Osteoblast (primary cell): ENCODE measurements around the gene MYO3B. TPM values are rescaled to one million over a fixed set of nuclear protein-coding genes. Genes with fewer than 3 reads are reported as not detected.
"Not testable (repeated sequence)": the region's sequence is repeated elsewhere in the genome, so short reads cannot be mapped to it uniquely, and the experiment has no call there.

Experiments
- DNase-seq: peaks from one replicate; pipeline ENCODE4 v3.0.0; 2011; ENCODE audit warnings: low spot score, mixed read lengths; ENCODE audit not compliant: insufficient read length; ENCODE audit errors: missing footprints
- H2AFZ ChIP-seq: 2 replicates; pipeline ENCODE4 v1.6.0; 2011; ENCODE audit warnings: mild to moderate bottlenecking, low read length
- H3K27ac ChIP-seq: 2 replicates; pipeline ENCODE4 v1.5.1; 2011; ENCODE audit warnings: mild to moderate bottlenecking, low read depth, low read length, moderate library complexity
- H3K27me3 ChIP-seq: 2 replicates; pipeline ENCODE4 v1.6.0; 2012; ENCODE audit warnings: mild to moderate bottlenecking, control low read depth, inconsistent platforms, low read length, moderate library complexity; ENCODE audit not compliant: insufficient read depth
- H3K36me3 ChIP-seq: 2 replicates; pipeline ENCODE4 v1.5.1; 2011; ENCODE audit warnings: mild to moderate bottlenecking, low read length, control low read depth, moderate library complexity; ENCODE audit not compliant: insufficient read depth
- H3K4me1 ChIP-seq: 2 replicates; pipeline ENCODE4 v1.5.1; 2011; ENCODE audit warnings: mild to moderate bottlenecking, low read length, control low read depth, moderate library complexity; ENCODE audit not compliant: insufficient read depth
- H3K4me2 ChIP-seq: 2 replicates; pipeline ENCODE4 v1.6.0; 2011; ENCODE audit warnings: mild to moderate bottlenecking, low read length; ENCODE audit not compliant: insufficient read depth
- H3K4me3 ChIP-seq: fragments of 200-600 bp; sonication (generic); 3 replicates; pipeline ENCODE4 v1.5.1; 2012; ENCODE audit warnings: mild to moderate bottlenecking, low read length, inconsistent platforms; ENCODE audit not compliant: insufficient read depth
- H3K79me2 ChIP-seq: 2 replicates; pipeline ENCODE4 v1.6.0; 2012; ENCODE audit warnings: mild to moderate bottlenecking, low read length, control low read depth, inconsistent platforms; ENCODE audit not compliant: insufficient read depth
- H3K9me3 ChIP-seq: 2 replicates; pipeline ENCODE4 v1.5.1; 2011; ENCODE audit warnings: low read depth, low read length, control low read depth
- H4K20me1 ChIP-seq: 2 replicates; pipeline ENCODE4 v1.6.0; 2012; ENCODE audit warnings: mild to moderate bottlenecking, low read length, control low read depth; ENCODE audit not compliant: insufficient read depth
- total RNA-seq: library from RNA; depleted of rRNA; stranded (reverse); fragments of >200 nt; gene quantifications from 2 replicates; pipeline ENCODE4 v1.2.3, GENCODE V29; 2012
- TF ChIP-seq, protein P1 (sequence below): IDR thresholded peaks from 2 replicates; pipeline ENCODE4 v1.5.1; 2011; ENCODE audit warnings: mild to moderate bottlenecking, low read depth, low read length, moderate library complexity; ENCODE audit errors: extremely low read depth

The MYO3B gene
- total RNA-seq, 1 donor, result 0.36 TPM

DNA sequence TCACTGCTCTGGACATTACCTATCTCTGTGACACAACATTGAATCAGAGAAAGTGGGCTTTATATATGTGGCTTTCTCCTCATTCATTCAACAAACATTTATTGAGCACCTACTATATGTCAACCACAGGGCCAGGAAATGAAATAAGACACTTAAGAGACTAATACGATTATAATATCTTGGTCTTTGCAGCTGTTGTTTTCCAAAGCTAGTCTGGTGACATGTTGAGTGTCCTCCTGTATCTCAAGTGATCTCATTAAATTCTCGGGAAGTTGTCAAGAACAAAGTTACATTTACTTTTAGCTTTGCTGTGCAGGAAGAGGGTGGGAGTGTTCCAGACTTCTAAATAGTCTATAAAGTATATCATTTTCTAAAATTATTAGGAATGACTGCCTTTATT lies 372.6 kb downstream of the MYO3B start:
- H3K79me2 ChIP-seq, result no peaks in the 10 kb centered on the region
- H4K20me1 ChIP-seq, result no peaks in the 10 kb centered on the region
- no peak overlapping the region for H3K27ac ChIP-seq
- peaks cover 10% of the 10 kb centered on the region for H3K4me1 ChIP-seq
- TF ChIP-seq, protein P1, sequence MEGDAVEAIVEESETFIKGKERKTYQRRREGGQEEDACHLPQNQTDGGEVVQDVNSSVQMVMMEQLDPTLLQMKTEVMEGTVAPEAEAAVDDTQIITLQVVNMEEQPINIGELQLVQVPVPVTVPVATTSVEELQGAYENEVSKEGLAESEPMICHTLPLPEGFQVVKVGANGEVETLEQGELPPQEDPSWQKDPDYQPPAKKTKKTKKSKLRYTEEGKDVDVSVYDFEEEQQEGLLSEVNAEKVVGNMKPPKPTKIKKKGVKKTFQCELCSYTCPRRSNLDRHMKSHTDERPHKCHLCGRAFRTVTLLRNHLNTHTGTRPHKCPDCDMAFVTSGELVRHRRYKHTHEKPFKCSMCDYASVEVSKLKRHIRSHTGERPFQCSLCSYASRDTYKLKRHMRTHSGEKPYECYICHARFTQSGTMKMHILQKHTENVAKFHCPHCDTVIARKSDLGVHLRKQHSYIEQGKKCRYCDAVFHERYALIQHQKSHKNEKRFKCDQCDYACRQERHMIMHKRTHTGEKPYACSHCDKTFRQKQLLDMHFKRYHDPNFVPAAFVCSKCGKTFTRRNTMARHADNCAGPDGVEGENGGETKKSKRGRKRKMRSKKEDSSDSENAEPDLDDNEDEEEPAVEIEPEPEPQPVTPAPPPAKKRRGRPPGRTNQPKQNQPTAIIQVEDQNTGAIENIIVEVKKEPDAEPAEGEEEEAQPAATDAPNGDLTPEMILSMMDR, result no peak
- DNase-seq, result no peak
- no peaks in the 10 kb centered on the region for H3K36me3 ChIP-seq
- no peaks in the 10 kb centered on the region for H3K27me3 ChIP-seq
- H3K4me3 ChIP-seq, result no peak overlapping the region
- H3K9me3 ChIP-seq, result no peaks in the 10 kb centered on the region
- H2AFZ ChIP-seq, result no peak overlapping the region
- no peak overlapping the region for H3K4me2 ChIP-seq

DNA sequence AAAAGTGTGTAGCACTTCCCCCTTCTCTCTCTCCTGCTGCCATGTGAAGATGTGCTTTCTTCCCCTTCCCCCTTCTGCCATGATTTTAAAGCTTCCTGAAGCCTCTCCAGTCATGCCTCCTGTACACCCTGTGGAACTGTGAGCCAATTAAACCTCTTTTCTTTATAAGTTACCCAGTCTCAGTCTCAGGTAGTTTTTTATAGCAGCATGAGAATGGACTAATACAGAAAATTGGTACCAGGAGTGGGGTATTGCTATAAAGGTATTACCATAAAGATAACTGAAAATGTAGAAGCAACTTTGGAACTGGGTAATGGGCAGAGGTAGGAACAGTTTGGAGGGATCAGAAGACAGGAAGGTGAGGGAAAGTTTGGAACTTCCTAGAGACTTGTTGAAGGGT lies 374.0 kb downstream of the MYO3B start:
- DNase-seq, H3K4me2 ChIP-seq, H3K4me1 ChIP-seq, H2AFZ ChIP-seq, H3K9me3 ChIP-seq, H3K79me2 ChIP-seq, H3K4me3 ChIP-seq, H3K27me3 ChIP-seq, H3K27ac ChIP-seq, H3K36me3 ChIP-seq, H4K20me1 ChIP-seq: not testable (repeated sequence)

DNA sequence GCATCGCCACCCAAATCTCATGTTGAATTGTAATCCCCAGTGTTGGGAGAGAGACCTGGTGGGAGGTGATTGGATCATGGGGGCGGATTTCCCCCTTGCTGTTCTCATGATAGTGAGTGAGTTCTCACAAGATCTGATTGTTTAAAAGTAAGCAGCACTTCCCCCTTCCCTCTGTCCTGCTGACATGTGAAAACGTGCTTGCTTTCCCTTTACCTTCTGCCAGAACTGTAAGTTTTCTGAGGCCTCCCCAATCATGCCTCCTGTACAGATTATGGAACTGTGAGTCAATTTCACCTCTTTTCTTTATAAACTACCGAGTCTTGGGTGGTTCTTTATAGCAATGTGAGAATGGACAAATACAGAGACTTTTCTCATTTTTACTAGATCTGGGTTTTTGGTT lies 375.8 kb downstream of the MYO3B start:
- Histone ChIP-seq H3K79me2 (no peaks in the 10 kb centered on the region), H3K9me3 (no peaks in the 10 kb centered on the region), H2AFZ (no peak overlapping the region), H3K27ac (no peak overlapping the region), H4K20me1 (no peaks in the 10 kb centered on the region), H3K27me3 (no peaks in the 10 kb centered on the region), H3K36me3 (no peaks in the 10 kb centered on the region), H3K4me3 (no peak overlapping the region), H3K4me2 (no peak overlapping the region), H3K4me1 (peaks cover 10% of the 10 kb centered on the region)
- TF ChIP-seq, protein P1, result no peak
- no peak for DNase-seq

DNA sequence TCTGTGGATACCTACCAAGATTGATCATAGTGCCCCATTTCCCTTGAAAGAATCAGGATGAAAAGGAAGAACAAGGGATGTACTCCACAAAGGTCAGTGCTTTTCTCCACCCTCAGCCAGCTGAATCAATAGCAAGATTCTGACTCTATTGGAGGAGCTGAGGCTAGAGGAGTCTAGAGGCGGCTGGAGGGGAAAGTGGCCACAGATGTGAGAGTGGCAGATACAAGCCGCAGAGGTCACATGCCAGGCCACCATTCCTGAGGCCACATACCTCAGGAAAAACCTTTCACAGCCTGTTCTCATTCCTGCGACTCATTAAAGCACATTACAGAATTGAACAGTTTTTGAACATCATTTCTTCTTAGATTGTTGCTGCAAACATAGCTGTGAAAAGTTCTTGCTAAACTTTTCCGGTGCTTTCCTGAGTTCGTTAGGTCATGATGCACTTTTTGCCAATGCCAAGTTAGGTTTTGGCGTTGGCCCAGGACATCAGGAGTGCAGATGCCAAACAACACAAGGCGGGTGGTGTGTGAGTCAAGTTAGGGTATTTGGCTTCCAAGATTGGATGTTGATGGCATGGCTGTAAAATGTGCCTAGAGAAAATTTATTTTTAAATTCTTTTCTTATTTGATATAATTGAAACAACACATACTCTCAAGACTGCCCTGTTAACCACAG lies 376.5 kb downstream of the MYO3B start:
- H3K79me2 ChIP-seq, result no peaks in the 10 kb centered on the region
- H3K4me2 ChIP-seq, result peak overlapping the region; percentile 40
- peaks cover 10% of the 10 kb centered on the region for H3K4me1 ChIP-seq
- DNase-seq, result peak; percentile 85
- H3K9me3 ChIP-seq, result no peaks in the 10 kb centered on the region
- H3K27ac ChIP-seq, result no peak overlapping the region
- TF ChIP-seq, protein P1, result no peak
- H4K20me1 ChIP-seq, result no peaks in the 10 kb centered on the region
- no peak overlapping the region for H2AFZ ChIP-seq
- no peaks in the 10 kb centered on the region for H3K27me3 ChIP-seq
- no peak overlapping the region for H3K4me3 ChIP-seq
- H3K36me3 ChIP-seq, result no peaks in the 10 kb centered on the region
